NT2/D1 (cell line): ENCODE measurements around the gene MAN1A1.

Source experiments
- DNase-seq: peaks from one replicate; pipeline ENCODE4 v3.0.0-alpha.2; 2011; ENCODE audit warnings: low read depth, low spot score
- H3K27me3 ChIP-seq: 2 replicates; pipeline ENCODE4 v1.6.0; 2011; ENCODE audit warnings: mild to moderate bottlenecking; ENCODE audit not compliant: insufficient read length, insufficient read depth
- H3K36me3 ChIP-seq: 2 replicates; pipeline ENCODE4 v1.6.1; 2011; ENCODE audit warnings: mild to moderate bottlenecking, low read length, mixed read lengths; ENCODE audit not compliant: insufficient read depth, insufficient read length
- H3K4me1 ChIP-seq: 2 replicates; pipeline ENCODE4 v1.5.1; 2011; ENCODE audit not compliant: insufficient read depth, insufficient read length
- H3K4me3 ChIP-seq: 2 replicates; pipeline ENCODE4 v1.5.1; 2011; ENCODE audit warnings: low read depth; ENCODE audit not compliant: insufficient read length
- H3K9ac ChIP-seq: 2 replicates; pipeline ENCODE4 v1.6.0; 2011; ENCODE audit warnings: low read depth; ENCODE audit not compliant: insufficient read length
- H3K9me3 ChIP-seq: 2 replicates; pipeline ENCODE4 v1.5.1; 2011; ENCODE audit warnings: mild to moderate bottlenecking, low read length; ENCODE audit not compliant: insufficient read depth
- SUZ12 ChIP-seq: IDR thresholded peaks from 2 replicates; pipeline ENCODE4 v1.6.1; 2011; ENCODE audit not compliant: insufficient read length, insufficient read depth; ENCODE audit errors: extremely low read depth
- YY1 ChIP-seq: IDR thresholded peaks from 2 replicates; pipeline ENCODE4 v1.6.1; 2011; ENCODE audit not compliant: insufficient read length, insufficient read depth
- ZNF274 ChIP-seq: IDR thresholded peaks from 2 replicates; pipeline ENCODE4 v1.6.1; 2011; ENCODE audit warnings: mild to moderate bottlenecking, low read depth, low read length

The MAN1A1 gene

DNA sequence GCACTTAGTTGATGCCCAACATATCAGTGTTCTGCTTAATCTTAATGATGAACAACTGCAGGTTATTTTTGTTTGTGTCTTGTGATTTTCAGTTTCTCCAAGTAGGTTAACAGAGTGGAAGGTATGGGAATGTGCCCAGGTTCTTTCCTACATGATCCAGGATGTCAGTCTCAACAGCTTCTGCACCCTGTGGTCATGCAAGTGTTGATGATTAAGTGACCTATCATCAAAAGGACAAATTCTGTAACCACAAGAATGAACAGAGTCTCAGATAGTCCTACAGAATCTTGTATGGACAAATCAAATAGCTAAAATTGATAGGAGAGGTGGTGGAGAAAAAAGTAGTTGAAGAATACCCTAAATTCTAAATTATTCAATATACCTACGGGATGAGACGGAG is 26.1 kb downstream of the MAN1A1 start:
- H3K4me3 ChIP-seq: no peak overlapping the region

DNA sequence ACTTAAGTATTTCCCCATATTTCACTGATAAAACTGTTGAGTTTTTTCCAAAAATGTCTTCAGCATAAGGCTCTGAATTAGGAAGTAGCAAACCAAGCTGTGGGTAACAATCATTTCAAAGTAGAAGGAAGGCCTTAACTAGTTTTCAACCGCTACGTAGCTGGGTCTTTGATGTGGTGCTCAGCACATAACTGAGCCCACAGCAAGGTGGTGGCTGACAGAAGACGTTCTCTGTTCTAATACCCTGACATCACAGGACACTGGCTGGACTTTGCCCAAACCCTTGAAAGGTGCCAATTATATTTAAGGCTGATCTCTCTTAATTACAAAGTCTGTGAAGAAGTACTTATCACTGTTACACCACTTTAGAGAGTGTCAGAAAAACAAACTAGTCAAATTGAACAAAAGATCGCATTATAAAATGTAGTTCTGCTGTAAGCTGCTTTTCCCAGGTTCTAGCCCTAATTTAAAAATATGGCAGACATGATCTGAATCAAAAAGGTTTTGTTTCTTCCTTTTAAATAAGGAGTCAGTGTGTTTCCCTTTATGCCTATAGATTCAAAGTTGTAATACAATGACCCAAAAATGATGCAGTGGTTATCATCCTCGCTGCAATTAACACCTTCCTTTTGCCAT is 26.7 kb downstream of the MAN1A1 start:
- Histone ChIP-seq H3K9ac (no peak overlapping the region), H3K4me1 (no peaks in the 10 kb centered on the region), H3K36me3 (no peaks in the 10 kb centered on the region), H3K27me3 (no peaks in the 10 kb centered on the region), H3K4me3 (no peak overlapping the region), H3K9me3 (no peaks in the 10 kb centered on the region)
- no peak for DNase-seq
- no peak for TF ChIP-seq YY1
- no peak for TF ChIP-seq ZNF274
- TF ChIP-seq SUZ12: no peak

More for the DNA sequence above, 26.1 kb downstream of the MAN1A1 start:
- H3K9ac ChIP-seq: no peak overlapping the region
- H3K9me3 ChIP-seq: no peaks in the 10 kb centered on the region
- TF ChIP-seq YY1 (no peak), SUZ12 (no peak), ZNF274 (no peak)
- H3K27me3 ChIP-seq: no peaks in the 10 kb centered on the region
- DNase-seq: no peak
- no peaks in the 10 kb centered on the region for H3K4me1 ChIP-seq
- no peaks in the 10 kb centered on the region for H3K36me3 ChIP-seq

DNA sequence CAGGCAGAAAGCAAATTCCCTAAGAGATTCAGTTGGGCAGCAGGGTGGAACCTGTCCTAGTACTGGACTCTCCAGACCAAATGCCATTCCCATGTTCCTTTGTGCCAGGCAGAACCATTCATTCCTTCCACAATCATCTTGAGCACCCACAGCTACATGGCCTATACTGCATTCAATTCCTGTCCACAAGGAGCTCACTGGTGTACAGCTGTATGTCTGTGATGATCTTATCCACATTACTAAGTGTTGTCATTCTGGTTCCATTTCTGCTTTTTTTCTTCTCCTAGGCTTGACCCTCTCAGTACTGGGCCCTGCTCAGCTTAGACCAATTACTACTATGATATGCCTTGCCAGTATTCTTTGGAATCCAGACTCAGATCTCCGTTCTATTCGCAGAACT is 27.5 kb downstream of the MAN1A1 start:
- H3K4me1 ChIP-seq: no peaks in the 10 kb centered on the region
- H3K9me3 ChIP-seq: no peaks in the 10 kb centered on the region
- H3K36me3 ChIP-seq: no peaks in the 10 kb centered on the region
- H3K27me3 ChIP-seq: no peaks in the 10 kb centered on the region
- H3K9ac ChIP-seq: no peak overlapping the region
- no peak for TF ChIP-seq ZNF274
- no peak for TF ChIP-seq SUZ12
- TF ChIP-seq YY1: no peak
- DNase-seq: no peak
- H3K4me3 ChIP-seq: no peak overlapping the region

DNA sequence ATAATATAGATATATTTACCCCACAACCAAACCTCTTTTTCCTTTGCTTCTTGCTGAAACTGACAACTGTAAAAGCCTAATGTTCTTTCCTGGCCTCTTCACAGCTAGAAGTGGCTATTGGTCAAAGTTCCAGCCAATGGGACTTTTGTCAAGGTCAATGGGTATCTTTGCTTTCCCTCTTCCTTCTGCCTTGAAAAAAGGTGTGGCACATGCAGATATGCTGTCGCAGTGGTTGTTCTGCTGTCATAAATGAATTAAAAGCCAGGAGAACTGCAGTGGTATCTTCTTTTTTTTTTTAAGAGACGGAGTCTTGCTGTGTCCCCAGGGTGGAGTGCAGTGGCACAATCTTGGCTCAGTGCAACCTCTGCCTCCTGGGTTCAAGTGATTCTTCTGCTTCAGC is 29.9 kb downstream of the MAN1A1 start:
- Histone ChIP-seq H3K4me3 (no peak overlapping the region), H3K36me3 (no peaks in the 10 kb centered on the region), H3K9me3 (no peaks in the 10 kb centered on the region), H3K4me1 (no peaks in the 10 kb centered on the region), H3K9ac (no peak overlapping the region), H3K27me3 (no peaks in the 10 kb centered on the region)
- no peak for DNase-seq
- TF ChIP-seq SUZ12 (no peak), YY1 (no peak), ZNF274 (no peak)

DNA sequence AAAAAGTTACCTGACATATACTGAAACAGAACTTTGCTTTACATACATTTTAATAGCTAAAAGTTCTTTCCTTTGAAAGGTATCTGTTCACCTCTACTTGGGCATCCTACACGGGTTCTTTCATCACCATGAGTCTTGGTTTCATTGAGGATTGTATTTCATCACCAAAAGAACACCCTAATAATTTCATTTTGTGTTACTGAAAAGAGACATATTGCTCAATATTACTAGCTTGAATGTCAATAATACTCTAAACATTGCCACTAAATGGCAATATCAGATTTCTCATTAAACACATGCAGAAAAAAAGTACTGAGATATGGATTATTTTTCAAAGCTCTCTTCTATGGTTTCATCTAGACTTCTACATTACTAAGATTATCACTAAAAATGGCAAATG is 30.8 kb downstream of the MAN1A1 start:
- no peaks in the 10 kb centered on the region for H3K4me1 ChIP-seq
- TF ChIP-seq YY1 (no peak), ZNF274 (no peak), SUZ12 (no peak)
- no peaks in the 10 kb centered on the region for H3K9me3 ChIP-seq
- H3K36me3 ChIP-seq: no peaks in the 10 kb centered on the region
- H3K4me3 ChIP-seq: no peak overlapping the region
- H3K27me3 ChIP-seq: no peaks in the 10 kb centered on the region
- H3K9ac ChIP-seq: no peak overlapping the region
- no peak for DNase-seq

DNA sequence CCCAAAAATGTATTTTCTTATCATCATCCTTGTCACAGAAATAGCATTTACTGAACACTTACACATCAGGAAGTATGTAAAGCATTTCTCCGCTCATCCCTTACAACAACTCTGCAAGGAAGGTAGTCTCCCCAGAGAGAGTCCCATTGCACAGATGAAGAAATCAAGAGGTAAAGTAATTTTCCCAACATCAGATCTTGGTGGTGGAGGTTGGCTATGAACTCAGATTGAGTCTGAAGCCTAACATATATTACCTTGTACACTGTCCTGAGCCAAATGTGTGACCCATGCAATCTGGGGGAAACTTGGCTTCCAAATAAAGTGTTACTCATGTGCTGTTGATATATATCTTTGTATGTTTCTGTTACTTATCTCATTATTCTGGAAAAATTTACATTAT is 31.4 kb downstream of the MAN1A1 start:
- Histone ChIP-seq H3K4me1 (no peaks in the 10 kb centered on the region), H3K36me3 (no peaks in the 10 kb centered on the region)

DNA sequence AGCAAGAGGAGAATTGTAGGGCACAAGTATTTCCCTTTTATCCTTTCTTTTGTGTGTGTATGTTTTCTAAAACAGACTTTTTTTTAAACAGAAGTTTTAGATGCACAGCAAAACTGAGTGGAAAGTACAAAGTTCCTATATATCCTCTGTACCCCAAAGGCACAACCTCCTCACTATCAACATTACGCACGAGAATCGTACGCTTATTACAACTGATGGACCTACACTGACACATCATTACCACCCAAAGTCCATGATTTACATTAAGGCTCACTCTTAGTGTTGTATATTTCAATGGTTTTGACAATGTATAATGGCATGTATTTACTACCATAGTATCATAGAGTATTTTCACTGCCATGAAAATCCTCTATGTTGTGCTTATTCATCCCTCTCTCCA is 32.6 kb downstream of the MAN1A1 start:
- Histone ChIP-seq H3K4me1 (no peaks in the 10 kb centered on the region), H3K4me3 (no peak overlapping the region), H3K9ac (no peak overlapping the region)

More for the DNA sequence above, 31.4 kb downstream of the MAN1A1 start:
- H3K9ac ChIP-seq: no peak overlapping the region
- no peak overlapping the region for H3K4me3 ChIP-seq
- H3K27me3 ChIP-seq: no peaks in the 10 kb centered on the region
- TF ChIP-seq SUZ12: no peak
- TF ChIP-seq YY1: no peak
- TF ChIP-seq ZNF274: no peak
- DNase-seq: no peak
- no peaks in the 10 kb centered on the region for H3K9me3 ChIP-seq

More for the DNA sequence above, 32.6 kb downstream of the MAN1A1 start:
- Histone ChIP-seq H3K9me3 (no peaks in the 10 kb centered on the region), H3K27me3 (no peaks in the 10 kb centered on the region), H3K36me3 (no peaks in the 10 kb centered on the region)
- TF ChIP-seq ZNF274: no peak
- no peak for TF ChIP-seq SUZ12
- TF ChIP-seq YY1: no peak
- DNase-seq: no peak
